GM12878 (cell line): ENCODE results near the gene KAZN. TPM values are rescaled to one million over a fixed set of nuclear protein-coding genes. Genes with fewer than 3 reads are reported as not detected.

ENCODE experiments used
- ATAC-seq: fragments of 200-7000 bp; cut with Tn5 transposase; 3 replicates; pipeline ENCODE4 v1.9.1; 2020; ENCODE audit warnings: mild to moderate bottlenecking, moderate library complexity
- BruUV-seq: library from RNA; stranded (reverse); fragments of 400-500 nt; replicated peaks from 2 replicates; lab custom pipeline; 2021; lab: Mats Ljungman, UMichigan
- CTCF ChIA-PET: fragments of 300-600 bp; sonication (Branson Sonifier 250); formaldehyde crosslinking; extraction: SDS; loops from one replicate; lab custom pipeline; 2021; ENCODE audit warnings: inconsistent platforms; lab: Yijun Ruan, JAX
- POLR2A ChIA-PET: fragments of 350-600 bp; formaldehyde crosslinking; extraction: SDS; loops from one replicate; lab custom pipeline; 2021; ENCODE audit warnings: inconsistent platforms; lab: Charles Lee
- RAD21 ChIA-PET: fragments of 300-600 bp; sonication (Branson Sonifier 250); formaldehyde crosslinking; loops from one replicate; lab custom pipeline; 2023; ENCODE audit warnings: antibody characterized with exemption; ENCODE audit not compliant: unreplicated experiment; lab: Charles Lee
- SMC1A ChIA-PET: fragments of 300-600 bp; sonication (Branson Sonifier 250); formaldehyde crosslinking; loops from one replicate; lab custom pipeline; 2023; ENCODE audit not compliant: unreplicated experiment, uncharacterized antibody; lab: Charles Lee
- DNase-seq: peaks from one replicate; pipeline ENCODE4 v3.0.0-alpha.2; 2011; ENCODE audit warnings: low read depth, low spot score
- FAIRE-seq: peaks from 3 replicates; lab custom pipeline; 2011; peaks lifted over from hg19 to GRCh38; lab: Jason Lieb, UNC
- H2AFZ ChIP-seq: 2 replicates; pipeline ENCODE4 v1.6.0; 2011; ENCODE audit warnings: low read depth, low read length, control low read depth; ENCODE audit not compliant: control insufficient read depth
- H3K27ac ChIP-seq: 2 replicates; pipeline ENCODE4 v1.5.1; 2011; ENCODE audit warnings: control low read depth; ENCODE audit not compliant: control insufficient read depth, insufficient read depth
- H3K27me3 ChIP-seq, 2 experiments: replicated peaks in 1 of 2; 2 replicates each; pipeline versions ENCODE4 v1.6.0 to v1.6.1; 2011; ENCODE audit warnings: low read length in 1 of 2; ENCODE audit not compliant: control insufficient read depth in 2 of 2, insufficient read depth in 2 of 2
- H3K36me3 ChIP-seq, 2 experiments: 2 replicates each; pipeline ENCODE4 v1.5.1; 2011; ENCODE audit warnings: low read length in 1 of 2; ENCODE audit not compliant: control insufficient read depth in 2 of 2, insufficient read depth in 2 of 2
- H3K4me1 ChIP-seq: 2 replicates; pipeline ENCODE4 v1.6.1; 2011; ENCODE audit warnings: mild to moderate bottlenecking, low read length, moderate library complexity, mixed read lengths; ENCODE audit not compliant: control insufficient read depth, insufficient read depth
- H3K4me2 ChIP-seq: 2 replicates; pipeline ENCODE4 v1.6.0; 2011; ENCODE audit warnings: control low read depth; ENCODE audit not compliant: control insufficient read depth, insufficient read depth
- H3K4me3 ChIP-seq: fragments of 200-600 bp; sonication (generic); 2 replicates; pipeline ENCODE4 v1.5.1; 2016
- H3K79me2 ChIP-seq: 2 replicates; pipeline ENCODE4 v1.6.0; 2011; ENCODE audit warnings: low read length; ENCODE audit not compliant: control insufficient read depth, insufficient read depth
- H3K9ac ChIP-seq: 2 replicates; pipeline ENCODE4 v1.8.0; 2011; ENCODE audit warnings: low read length, control low read depth, mixed read lengths; ENCODE audit not compliant: control insufficient read depth, insufficient read depth
- H3K9me3 ChIP-seq: replicated peaks from 3 replicates; pipeline ENCODE4 v1.5.1; 2011; ENCODE audit warnings: mild to moderate bottlenecking, low read length; ENCODE audit not compliant: control insufficient read depth, insufficient read depth
- H4K20me1 ChIP-seq: 2 replicates; pipeline ENCODE4 v1.6.0; 2011; ENCODE audit not compliant: control insufficient read depth, insufficient read depth
- ETV6 ChIP-seq, 2 experiments: fragments of 450-650 bp in 1 of 2; IDR thresholded peaks in 1 of 2; conservative IDR thresholded peaks in 1 of 2; 2 replicates each; pipeline ENCODE4 v1.6.1; 2014; ENCODE audit warnings: antibody characterized with exemption in 1 of 2, borderline replicate concordance in 1 of 2, low read depth in 1 of 2, mild to moderate bottlenecking in 1 of 2, moderate library complexity in 1 of 2
- FOS ChIP-seq: IDR thresholded peaks from 3 replicates; pipeline ENCODE4 v1.6.1; 2011; ENCODE audit warnings: borderline replicate concordance; ENCODE audit not compliant: insufficient read length; ENCODE audit errors: extremely low read depth
- KLF5 ChIP-seq: fragments of 450-650 bp; IDR thresholded peaks from 2 replicates; pipeline ENCODE4 v1.6.1; 2014; ENCODE audit warnings: mild to moderate bottlenecking; ENCODE audit not compliant: partially characterized antibody
- TARDBP ChIP-seq: IDR thresholded peaks from 2 replicates; pipeline ENCODE4 v1.6.1; 2016; ENCODE audit warnings: borderline replicate concordance
- TCF7 ChIP-seq: IDR thresholded peaks from 2 replicates; pipeline ENCODE4 v1.6.1; 2014; ENCODE audit warnings: antibody characterized with exemption, borderline replicate concordance
- ZBED1 ChIP-seq: IDR thresholded peaks from 2 replicates; pipeline ENCODE4 v1.6.1; 2016; ENCODE audit warnings: borderline replicate concordance
- ZBTB40 ChIP-seq: fragments of 450-650 bp; IDR thresholded peaks from 2 replicates; pipeline ENCODE4 v1.6.1; 2016; ENCODE audit warnings: mild to moderate bottlenecking, moderate library complexity, borderline replicate concordance
- WGBS: methylation state at CpG from one replicate; pipeline ENCODE4 v1.1.6; 2016; ENCODE audit warnings: low lambda C conversion rate; ENCODE audit not compliant: insufficient replicate concordance, insufficient coverage; ENCODE audit errors: missing lambda C conversion rate; 5-methylcytosine and 5-hydroxymethylcytosine counted together
- in situ Hi-C: fragments of 300-500 bp; cut with MboI; formaldehyde crosslinking; loops from 9 replicates; pipeline ENCODE4 v1.14.3; 2018; ENCODE audit warnings: mixed read lengths
- intact Hi-C: fragments of 100-400 bp; cut with micrococcal nuclease; formaldehyde crosslinking; loops from one replicate; pipeline ENCODE4 v1.14.2; 2022; ENCODE audit not compliant: unreplicated experiment
- polyA plus RNA-seq, 11 experiments: library from polyadenylated mRNA; depleted of rRNA in 4 of 11; unstranded in 6 of 11; stranded (reverse) in 5 of 11; fragments of >200 nt; fragmentation: Nextera tagmentation in 4 of 11; fragmentation: Illumina TruSeq in 1 of 11; extraction: Ambion mirVana in 4 of 11; extraction: Trizol in 1 of 11; gene quantifications; 1 replicate in 1 of 11; 2 replicates in 10 of 11; pipeline versions ENCODE4 v1.2.1 to v1.2.3, GENCODE V29; 2011 to 2016; ENCODE audit warnings: inconsistent platforms in 2 of 11, missing spikeins in 2 of 11, low read depth in 1 of 11
- total RNA-seq, 4 experiments: library from RNA; depleted of rRNA in 3 of 4; stranded (reverse); fragments of >200 nt in 3 of 4; fragmentation: Illumina TruSeq in 1 of 4; extraction: Trizol in 1 of 4; gene quantifications; 2 replicates each; pipeline versions ENCODE4 v1.2.1 to v1.2.3, GENCODE V29; 2013 to 2021

The KAZN gene
- total and polyA plus RNA-seq, 10 of the 15 experiments (the other 5 are each of a cell fraction or from before 2014, with no cell fraction given), result 0.72 to 4.0 (median 1.2) TPM

GRCh38 chr1:15046487-15047165, 448.1 kb downstream of the KAZN start (continued):
- no peak for TF ChIP-seq TCF7

GRCh38 chr1:15047237-15047636, 448.8 kb downstream of the KAZN start:
- TF ChIP-seq TARDBP (no peak), ZBED1 (no peak), KLF5 (no peak), ZBTB40 (no peak), FOS (no peak), ETV6 (conservative IDR thresholded peaks at IDR 0.05 in 1 of 2, IDR thresholded peaks at IDR 0.05 in 1 of 2; ENCODE audit: borderline replicate concordance in 1 of 2, low read depth in 1 of 2) (no peak)
- Histone ChIP-seq H3K9me3 (no peaks in the 10 kb centered on the region; the same call in 2 of the 3 replicates), H3K4me3 (no peak overlapping the region), H3K4me2 (no peak overlapping the region), H3K36me3 (no peaks in the 10 kb centered on the region), H3K9ac (no peak overlapping the region), H3K79me2 (no peaks in the 10 kb centered on the region), H3K27ac (no peak overlapping the region), H2AFZ (no peak overlapping the region), H3K27me3 (no peaks in the 10 kb centered on the region), H3K4me1 (no peaks in the 10 kb centered on the region), H4K20me1 (no peaks in the 10 kb centered on the region)
- CTCF ChIA-PET, result interaction anchor here (0.6 to 1.6 kb wide), 11 partner anchors 9 to 1117 kb away, joined by 3 to 8 read pairs (median 4); no protein-coding TSS in a partner anchor
- in situ Hi-C loops, result no loop called here
- FAIRE-seq, result no peak
- SMC1A ChIA-PET, result interaction anchor here (0.7 to 1.4 kb wide), 3 partner anchors 14 to 198 kb away, joined by 3 to 4 read pairs (median 3); no protein-coding TSS in a partner anchor
- intact Hi-C loops, result loop anchor here (5.0 to 10.0 kb wide), 5 partner anchors 132 to 1082 kb away; no protein-coding TSS in a partner anchor
- POLR2A ChIA-PET, result no interaction called here
- no peak for ATAC-seq
- 42% methylated on average over 11 of the region's 11 CpGs for WGBS
- RAD21 ChIA-PET, result interaction anchor here (0.6 to 1.5 kb wide), 5 partner anchors 10 to 1118 kb away, joined by 3 to 5 read pairs (median 3); no protein-coding TSS in a partner anchor
- BruUV-seq, result no TSS peak
- DNase-seq, result no peak
